ENCODE measurements around the gene CTSZ. TPM values are rescaled to one million over a fixed set of nuclear protein-coding genes. Genes with fewer than 3 reads are reported as not detected.
"Not testable (repeated sequence)": the region's sequence is repeated elsewhere in the genome, so short reads cannot be mapped to it uniquely, and the experiment has no call there.

The CTSZ gene
- 100 to 1,000 TPM in 1 of 12 donors, 10 to 100 TPM in 10, not detected in 1; 56.0 to 108 (median 65.1) TPM for polyA plus RNA-seq (ENCODE audit: insufficient read length in 12 of 12)
- long read RNA-seq, donor 1, partial matches to known transcripts: 0 of 2 reads
- long read RNA-seq, donor 1, other reads (novel, unspliced or antisense): 0 of 2 reads
- long read RNA-seq, donor 2, transcript CTSZ-201 (6 exons, 1,495 nt): major isoform, 15 of 18 reads
- long read RNA-seq, donor 2, partial matches to known transcripts: 0 of 18 reads
- long read RNA-seq, donor 2, other reads (novel, unspliced or antisense): 0 of 18 reads
- long read RNA-seq, donor 3, partial matches to known transcripts: 0 of 1 reads
- long read RNA-seq, donor 3, other reads (novel, unspliced or antisense): 0 of 1 reads
- long read RNA-seq, donor 4, partial matches to known transcripts: 0 of 3 reads
- long read RNA-seq, donor 4, other reads (novel, unspliced or antisense): 0 of 3 reads
- long read RNA-seq, donor 5, partial matches to known transcripts: 0 of 5 reads
- long read RNA-seq, donor 5, other reads (novel, unspliced or antisense): 0 of 5 reads
- long read RNA-seq, donor 6, partial matches to known transcripts: 0 of 5 reads
- long read RNA-seq, donor 6, other reads (novel, unspliced or antisense): 0 of 5 reads
- long read RNA-seq, donor 7, partial matches to known transcripts: 0 of 1 reads
- long read RNA-seq, donor 7, other reads (novel, unspliced or antisense): 0 of 1 reads
- long read RNA-seq, donor 8, partial matches to known transcripts: 0 of 3 reads
- long read RNA-seq, donor 8, other reads (novel, unspliced or antisense): 0 of 3 reads
- long read RNA-seq, donor 9, partial matches to known transcripts: 0 of 2 reads
- long read RNA-seq, donor 9, other reads (novel, unspliced or antisense): 0 of 2 reads
- long read RNA-seq, donor 10, partial matches to known transcripts: 0 of 1 reads
- long read RNA-seq, donor 10, other reads (novel, unspliced or antisense): 0 of 1 reads
- long read RNA-seq, donor 11, transcript CTSZ-201 (6 exons, 1,495 nt): major isoform, 7 of 8 reads
- long read RNA-seq, donor 11, partial matches to known transcripts: 0 of 8 reads
- long read RNA-seq, donor 11, other reads (novel, unspliced or antisense): 0 of 8 reads

DNA sequence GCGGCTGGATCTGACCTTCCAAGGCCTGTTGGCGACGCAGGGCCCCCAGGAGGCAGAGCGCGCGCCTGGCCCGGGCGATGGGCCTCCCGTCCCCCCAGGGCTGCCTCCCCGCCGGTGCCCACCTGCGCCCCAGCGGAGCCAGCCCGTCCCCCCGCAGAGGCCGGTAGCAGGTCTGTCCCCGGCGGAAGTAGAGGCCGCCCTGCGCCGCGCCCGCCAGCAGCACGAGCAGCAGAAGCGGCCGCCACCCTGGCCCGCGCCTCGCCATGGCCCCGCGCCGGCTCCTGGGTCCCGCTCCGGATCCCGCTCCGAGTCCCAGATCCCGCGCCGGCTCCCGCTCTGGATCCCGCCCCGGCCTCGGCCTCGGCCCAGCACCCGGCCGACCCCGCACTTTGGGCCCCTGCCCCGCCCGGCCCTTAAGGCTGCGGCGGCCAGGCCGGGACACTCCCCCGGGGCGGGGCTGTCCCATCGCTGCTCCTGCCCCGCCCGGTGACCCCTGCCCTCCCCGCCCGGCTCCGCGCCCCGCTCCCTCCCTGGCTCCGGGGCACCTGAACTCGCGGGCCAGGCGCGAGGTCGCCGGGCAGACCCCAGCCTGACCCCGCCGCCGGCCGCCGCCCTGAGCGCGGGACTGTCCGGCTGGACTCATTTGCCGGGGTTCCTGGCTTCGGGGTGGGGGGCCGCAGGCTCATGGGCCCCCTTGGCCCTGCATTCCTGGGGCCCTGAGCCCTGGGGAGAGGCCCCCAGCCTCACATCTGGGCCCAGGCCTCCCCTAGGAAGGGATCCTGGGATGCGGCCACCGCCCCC lies at the start of gene CTSZ:
Gene CTSZ, minus strand, starts transcription at position 391 of the 801 bp plus-strand sequence. Its CDS starts 126 bp downstream, at position 265.
- no peak for DNase-seq

DNA sequence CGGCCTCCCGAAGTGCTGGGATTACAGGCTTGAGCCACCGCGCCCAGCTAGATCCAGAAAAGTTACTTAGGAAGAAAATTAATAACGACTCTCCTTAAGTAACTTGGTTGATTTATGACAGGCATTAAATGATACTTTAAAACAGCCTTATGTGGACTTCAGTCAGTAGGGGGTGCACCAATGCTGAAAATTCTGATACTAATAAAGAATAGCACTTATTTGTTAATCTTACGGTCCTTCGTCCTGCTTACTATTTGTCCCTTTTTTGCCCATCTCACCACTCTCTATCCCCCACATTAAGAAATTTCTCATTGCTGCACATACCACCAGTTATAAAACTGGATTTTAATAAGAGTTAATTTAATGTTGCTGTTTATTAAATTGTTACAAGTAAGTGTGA lies 48.2 kb upstream of the CTSZ start:
- DNase-seq: no peak

DNA sequence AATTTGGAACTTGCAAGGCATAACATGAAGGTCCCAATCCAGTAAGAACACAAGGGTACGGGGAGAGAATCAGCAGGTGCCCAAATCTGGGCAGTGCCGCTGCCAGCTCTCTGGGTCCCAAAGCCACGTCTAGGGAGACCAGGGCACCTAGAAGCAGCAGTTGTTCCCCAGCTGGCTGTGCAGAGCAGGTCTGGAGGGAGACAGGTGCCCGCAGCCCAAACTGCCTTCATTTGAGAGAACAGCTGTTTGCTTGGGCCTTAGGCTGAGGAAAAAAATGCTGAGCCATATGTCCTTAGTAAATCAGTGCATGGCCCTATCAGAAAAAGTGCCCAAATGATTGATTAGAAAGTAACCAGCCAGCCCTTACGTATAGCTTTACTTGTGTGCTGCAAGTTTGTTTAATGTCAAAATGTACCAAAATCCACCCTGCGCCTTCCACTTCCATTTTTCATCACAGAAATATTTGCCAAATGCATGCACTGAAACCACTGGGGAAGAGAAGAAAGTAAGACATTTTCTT lies 44.7 kb upstream of the CTSZ start:
- no peak for DNase-seq

DNA sequence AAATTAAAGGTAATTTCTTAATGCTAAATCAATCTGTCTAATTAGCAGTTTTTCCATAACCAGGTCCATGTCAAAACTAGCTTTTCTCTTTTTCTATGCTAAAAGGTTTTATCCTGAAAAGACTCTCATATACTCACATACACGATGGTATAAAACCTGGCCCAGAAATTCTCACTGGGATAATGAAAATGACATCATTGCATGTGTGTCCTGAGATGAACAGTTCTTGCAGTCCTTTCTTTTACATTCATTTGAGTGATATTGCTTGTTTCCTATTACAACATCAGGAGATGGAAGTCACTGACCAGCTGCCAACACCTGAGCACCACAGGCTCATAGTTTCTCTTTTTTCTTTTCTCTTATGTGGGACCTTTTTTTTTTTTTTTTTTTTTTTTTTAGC lies 43.4 kb upstream of the CTSZ start:
- no peak for DNase-seq

DNA sequence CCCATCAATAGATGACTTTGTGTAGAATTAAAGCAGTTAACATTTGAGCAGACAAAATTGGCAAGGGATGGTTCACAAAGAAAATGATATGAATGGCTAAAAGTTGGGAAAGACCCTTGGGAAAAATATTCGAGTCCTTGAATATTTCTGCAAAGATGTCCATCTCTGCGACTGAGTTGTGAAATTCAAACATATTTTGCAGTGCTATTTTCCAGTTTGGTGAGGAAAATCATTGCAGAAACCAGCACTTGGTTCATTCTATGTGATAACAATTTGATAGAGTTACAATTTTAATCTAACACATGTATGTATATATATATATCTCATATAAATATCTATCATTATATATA lies 41.6 kb upstream of the CTSZ start:
- no peak for DNase-seq

DNA sequence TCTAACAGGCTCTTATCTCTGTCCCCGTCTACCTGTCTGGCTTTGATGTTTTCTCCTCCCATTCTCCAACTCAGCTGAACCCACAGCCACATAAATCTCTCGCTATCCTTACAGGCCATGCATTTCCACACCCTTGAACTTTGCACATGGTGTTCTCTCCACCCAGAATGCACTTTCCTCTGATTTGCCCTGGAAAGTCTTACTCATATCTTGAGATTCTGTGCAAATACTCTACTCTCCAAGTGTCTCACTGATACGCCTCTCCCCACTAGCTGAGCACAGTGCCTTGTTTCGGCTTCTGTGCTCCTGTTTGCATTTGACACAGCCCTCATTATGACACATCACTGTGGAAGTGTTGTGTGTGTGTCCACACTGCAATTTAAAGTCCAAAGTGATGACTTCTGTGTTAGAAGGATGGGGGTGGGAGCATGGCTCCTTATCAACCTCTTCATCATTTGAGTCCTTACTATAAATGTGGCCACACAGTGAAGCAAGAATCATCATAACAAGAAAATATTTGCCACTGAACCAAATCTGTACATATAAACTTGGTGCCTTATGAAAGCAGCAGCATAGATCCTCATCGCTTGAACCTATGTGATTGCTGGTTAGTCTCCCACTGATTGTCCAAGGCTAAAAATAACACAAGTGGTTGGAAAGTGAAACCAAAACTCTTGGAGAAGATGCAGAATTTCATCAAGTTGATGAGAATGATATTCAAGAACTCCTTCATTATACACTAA lies 41.1 kb upstream of the CTSZ start:
- DNase-seq: no peak

DNA sequence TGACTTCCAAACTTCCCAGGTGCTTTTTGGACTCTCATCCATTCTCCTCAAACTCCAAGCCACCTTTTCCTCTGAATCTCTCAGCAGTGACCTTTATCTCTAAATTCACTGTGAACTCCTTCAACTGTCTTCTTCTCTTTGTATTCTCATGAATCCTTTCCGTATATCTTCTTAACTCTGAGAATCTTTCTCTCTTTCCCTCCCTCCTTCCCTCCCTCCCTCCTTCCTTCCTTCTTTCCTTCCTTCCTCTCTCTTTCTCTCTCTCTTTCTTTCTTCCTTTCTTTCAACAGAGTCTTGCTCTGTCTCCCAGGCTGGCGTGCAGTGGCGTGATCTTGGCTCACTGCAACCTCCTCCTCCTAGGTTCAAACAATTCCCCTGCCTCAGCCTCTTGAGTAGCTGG lies 39.8 kb upstream of the CTSZ start:
- no peak for DNase-seq

DNA sequence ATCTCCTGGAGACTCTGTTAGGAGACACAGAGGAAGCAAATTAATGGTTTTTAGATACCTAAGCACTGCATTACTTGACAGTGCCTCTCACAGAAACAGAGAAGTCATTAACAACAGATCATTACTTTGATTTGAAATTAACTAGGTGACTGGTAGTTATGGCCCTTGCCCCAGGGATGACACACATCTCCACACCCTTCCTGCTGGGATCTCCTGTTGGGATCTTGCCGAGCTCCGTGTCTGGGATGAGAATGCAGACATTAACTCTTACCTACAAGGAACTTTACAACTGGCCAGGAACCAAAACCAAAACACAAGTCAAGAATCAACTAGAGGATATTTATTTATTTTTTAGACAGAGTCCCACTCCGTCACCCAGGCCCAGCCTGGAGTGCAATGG lies 37.7 kb upstream of the CTSZ start:
- no peak for DNase-seq

DNA sequence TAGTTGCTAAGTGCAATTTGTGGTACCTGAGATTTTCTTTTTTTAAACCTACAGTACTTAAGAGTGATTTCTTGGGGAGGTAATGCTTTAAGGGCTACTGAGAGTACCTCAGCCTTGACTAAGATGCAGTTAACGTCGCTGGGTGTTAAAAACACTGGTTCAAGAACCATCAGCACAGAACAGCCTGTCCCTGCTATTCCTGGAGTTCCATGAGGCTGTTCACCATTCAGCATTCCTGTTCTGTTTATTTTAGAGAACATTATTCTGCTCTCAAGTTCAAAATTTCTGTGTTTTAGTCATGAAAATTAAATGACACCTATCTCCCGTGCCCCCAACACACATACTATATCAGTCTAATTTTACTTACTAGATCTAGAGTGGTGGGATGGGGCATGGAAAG lies 37.2 kb upstream of the CTSZ start:
- DNase-seq: no peak

DNA sequence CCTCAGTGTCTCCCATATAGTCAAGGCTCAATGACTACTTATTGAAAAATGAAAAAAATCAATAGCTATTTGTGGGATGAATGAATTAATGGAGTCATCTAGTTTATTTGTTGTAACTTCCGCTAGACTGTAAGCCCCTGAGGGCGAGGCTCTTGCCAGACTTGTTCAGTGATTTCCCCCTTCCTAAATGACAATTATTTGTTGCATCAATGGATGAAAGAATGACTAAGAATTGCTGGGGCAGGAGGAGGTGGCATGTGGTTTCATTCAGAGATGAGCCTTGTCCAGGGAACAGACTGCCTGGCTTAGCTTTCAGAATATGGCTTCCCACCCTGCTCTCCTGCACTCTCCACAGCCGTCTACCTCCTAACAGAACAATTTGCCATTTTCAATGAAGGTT lies 36.6 kb upstream of the CTSZ start:
- DNase-seq: no peak

DNA sequence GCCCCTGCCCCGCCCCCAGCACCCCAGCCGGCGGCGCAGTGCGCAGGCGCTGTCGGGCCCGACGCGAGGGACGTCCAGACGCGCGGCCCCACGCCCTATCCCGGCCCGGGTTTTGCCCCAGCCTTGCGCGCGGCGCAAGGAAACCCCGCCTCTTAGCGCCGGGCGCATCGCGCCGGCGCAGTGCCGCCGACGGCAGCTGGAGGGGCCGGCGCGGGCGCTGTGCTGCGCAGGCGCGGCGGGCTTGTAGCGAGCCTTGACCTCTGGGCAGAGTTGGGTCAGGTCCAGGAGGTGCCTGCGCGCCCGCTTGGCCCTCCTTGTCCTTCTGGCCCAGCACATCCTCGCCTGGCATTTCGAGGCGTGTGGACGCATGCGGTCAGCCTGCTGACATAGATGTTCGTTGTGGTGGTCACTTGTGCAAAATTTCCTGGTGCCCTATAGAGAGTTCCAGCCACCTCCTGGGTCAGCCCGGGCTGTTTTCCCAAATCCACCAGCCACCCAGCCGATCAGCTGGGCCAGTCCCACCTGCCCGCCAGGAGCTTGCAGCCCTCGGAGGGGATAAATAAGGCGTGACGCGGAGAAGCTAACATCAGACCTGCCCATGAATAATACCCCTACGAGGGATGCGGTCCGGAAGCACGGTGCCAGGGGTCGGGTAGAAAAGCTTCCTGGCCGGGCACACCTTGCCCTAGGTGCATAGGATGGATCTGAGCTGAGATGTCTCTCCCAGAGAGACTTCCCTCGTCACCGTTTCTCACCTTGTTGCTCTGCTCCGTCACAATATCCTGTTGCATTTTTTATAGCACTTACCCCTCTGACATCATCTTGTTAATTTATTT lies 36.0 kb upstream of the CTSZ start:
- DNase-seq: peak; percentile 93

DNA sequence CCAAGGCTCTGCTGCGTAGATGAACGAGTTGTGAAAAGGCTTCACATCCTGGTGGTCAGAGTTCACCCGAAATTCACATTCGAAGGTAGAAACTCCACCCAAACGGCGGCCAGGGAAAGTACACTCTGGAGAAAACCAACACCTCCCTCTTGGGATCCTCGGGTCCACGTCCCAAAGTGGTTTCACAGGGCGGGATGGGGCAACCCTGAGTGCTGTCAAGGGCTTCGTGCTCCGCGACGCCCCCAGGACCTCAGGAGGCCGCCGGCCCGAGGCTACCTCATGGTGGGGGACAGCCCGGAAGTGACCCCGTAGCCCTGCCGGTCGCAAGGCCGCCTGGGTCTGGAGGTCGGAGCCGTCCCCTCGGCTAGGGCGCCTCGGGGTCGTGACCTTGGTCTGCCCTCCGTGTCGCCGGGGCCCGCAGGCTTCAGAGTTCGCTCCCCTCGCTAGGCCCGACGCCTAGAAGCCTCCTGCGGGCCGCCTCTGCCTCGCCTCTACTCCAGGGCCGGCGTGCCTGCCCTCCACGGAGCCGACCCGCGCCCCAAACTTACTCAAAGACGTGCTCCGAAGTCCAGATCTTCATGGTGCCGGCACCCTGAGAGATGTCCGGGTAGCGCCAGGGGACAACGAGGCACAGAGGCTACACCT lies 35.2 kb upstream of the CTSZ start, which contains the start of gene PRELID3B:
Gene PRELID3B, minus strand, starts transcription at position 636 of the 645 bp plus-strand sequence. Its CDS starts 56 bp downstream, at position 580.
- DNase-seq: no peak

DNA sequence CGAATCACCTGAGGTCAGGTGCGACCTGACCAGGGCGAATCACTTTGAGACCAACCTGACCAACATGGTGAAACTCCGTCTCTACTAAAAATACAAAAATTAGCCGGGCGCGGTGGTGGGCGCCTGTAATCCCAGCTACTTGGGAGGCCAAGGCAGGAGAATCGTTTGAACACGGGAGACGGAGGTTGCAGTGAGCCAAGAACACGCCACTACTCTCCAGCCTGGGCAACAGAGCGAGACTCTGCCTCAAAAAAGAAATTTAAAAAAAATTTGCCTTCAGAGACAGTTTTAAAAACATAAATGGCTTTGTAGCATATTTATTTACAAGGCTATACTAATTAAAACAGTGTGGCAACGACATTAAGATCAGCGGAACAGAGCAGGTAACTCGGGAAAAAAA lies 34.4 kb upstream of the CTSZ start:
- not testable (repeated sequence) for DNase-seq

DNA sequence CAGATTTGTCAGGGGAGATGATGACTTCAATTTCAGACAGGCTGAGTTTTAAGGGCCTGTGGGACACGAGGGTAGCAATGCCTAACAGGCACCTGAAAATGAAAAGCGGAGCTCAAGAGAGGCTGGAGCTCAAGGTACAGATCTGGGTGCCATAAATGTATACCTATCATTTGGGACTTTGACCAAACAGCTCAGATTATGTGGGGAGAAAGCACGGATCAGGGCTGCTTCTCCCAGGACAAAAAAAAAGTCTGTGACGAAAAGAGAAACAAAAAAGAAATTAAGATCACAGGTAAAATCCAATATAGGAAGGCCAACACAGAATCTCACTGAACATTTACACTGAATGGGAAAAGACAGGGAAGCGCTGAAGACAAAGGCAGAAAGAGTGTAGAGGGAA lies 33.6 kb upstream of the CTSZ start:
- DNase-seq: no peak

DNA sequence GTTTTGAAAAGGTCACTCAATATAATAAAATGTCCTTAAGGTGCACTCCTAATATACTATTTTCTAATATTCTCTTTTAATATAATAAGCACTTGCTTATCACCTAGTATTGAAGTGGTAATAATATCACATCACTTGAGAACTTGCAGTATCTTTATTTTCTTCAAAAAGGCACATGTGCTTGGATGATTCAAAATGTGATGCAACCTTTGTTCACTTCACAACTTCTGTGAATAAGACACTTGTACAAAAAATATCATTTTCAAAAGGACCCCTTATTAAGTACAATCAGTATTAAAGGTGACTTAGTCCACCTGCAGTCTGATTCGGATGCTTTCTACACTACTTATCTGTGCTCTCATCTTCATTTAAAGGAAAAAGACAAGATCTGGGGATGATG lies 32.2 kb upstream of the CTSZ start:
- no peak for DNase-seq

DNA sequence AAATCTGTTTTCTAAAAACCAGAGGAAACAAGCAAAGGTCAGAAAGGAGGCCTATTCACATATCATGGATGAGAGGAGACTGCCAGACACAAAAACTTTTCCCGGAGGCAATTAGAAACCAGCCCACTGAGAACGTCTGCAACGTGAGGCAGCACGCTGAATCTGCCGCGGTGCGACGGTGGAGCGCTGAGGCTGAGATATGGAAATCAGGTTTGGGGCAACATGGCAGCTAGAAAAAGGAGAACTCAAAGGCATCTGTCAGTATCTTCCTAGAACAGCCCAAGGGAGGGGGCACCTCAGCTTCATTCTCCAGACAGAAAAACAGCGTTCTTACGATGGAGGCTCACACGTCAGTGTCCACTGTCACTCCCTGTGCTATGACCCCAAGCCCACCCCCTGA lies 30.3 kb upstream of the CTSZ start:
- DNase-seq: no peak

DNA sequence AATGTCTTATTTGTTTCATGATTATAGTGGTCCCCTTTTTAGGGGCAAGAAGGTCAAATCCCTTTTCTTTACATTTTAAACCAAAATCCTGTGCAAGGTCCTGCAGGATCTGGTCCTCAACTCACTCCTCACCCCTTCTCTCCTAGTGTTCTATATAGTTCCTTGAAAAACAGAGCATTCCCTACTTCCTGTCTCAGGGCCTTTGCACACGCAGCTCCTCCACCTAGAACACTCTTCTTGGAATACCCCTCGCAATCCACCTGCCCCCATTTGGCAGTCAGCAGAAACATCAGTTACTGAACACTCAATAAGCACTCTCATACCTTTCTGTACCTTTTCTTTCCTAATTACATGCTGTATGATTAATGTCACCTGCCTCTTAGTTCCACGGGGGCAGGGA lies 28.3 kb upstream of the CTSZ start:
- DNase-seq: no peak

DNA sequence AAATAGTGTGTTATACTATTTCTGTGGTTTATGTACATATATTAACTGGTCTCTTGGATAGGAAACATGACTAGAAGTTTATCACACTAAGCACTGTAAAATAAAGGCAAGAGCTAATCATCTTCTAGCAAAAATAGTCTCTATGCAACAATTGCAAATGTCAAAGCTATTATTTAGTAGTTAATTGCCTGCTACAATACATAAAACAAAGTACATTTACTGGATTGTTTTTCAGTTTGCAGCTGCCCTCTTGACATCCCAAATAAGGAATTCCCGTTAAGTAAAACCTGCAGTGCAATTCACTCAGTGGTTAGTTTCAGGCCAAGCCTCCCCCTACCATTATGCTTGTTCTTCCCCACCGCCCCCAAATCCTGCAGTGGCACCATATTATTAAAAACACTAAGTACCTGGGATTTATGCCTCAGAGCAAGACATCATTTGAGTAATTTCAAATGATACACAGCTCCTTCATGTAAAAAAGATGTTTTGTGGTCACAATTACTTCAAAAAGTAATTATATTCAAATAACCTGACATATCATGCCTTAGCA lies 26.6 kb upstream of the CTSZ start:
- no peak for DNase-seq

DNA sequence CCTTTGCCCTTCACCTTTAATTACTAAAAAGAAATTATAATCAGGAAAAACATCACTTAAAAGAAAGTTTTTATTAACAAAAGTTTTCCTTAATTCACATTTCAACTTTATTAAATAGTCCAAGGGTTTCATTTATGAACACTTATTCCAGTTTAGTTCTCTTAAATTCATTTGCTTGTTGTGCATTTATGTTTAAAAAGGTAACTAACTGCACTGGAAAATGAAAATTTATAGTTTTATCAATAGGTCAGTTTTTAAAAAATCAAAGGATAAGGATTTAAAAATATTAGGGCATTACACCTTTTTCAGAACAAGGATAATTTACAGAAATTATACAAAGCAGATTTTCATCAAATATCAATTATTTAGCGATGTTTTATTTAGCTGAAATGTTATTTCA lies 26.0 kb upstream of the CTSZ start:
- no peak for DNase-seq
